Right atrium auricular region (tissue), 2 donors: ENCODE data around the gene B3GALT4. TPM values are rescaled to one million over a fixed set of nuclear protein-coding genes. Genes with fewer than 3 reads are reported as not detected.

ENCODE experiments used
- DNase-seq: peaks from one replicate; pipeline ENCODE4 v3.0.0-alpha.2; 2019; ENCODE audit warnings: low spot score
- H3K27ac ChIP-seq, 2 donors: fragments of 200-600 bp; sonication (generic); 1 replicate in 1 of 2; 2 replicates in 1 of 2; pipeline ENCODE4 v1.5.1; 2016 to 2019
- H3K27me3 ChIP-seq, 2 donors: fragments of 200-600 bp; sonication (generic); one replicate each; pipeline versions ENCODE4 v1.5.1 to v1.6.0; 2017 to 2019
- H3K36me3 ChIP-seq: fragments of 200-600 bp; sonication (generic); one replicate; pipeline ENCODE4 v1.5.1; 2016
- H3K4me1 ChIP-seq, 2 donors: fragments of 200-600 bp; sonication (generic); one replicate each; pipeline versions ENCODE4 v1.5.1 to v1.6.0; 2017 to 2019
- H3K4me3 ChIP-seq, 2 donors: fragments of 200-600 bp; sonication (generic); 1 replicate in 1 of 2; 2 replicates in 1 of 2; pipeline ENCODE4 v1.5.1; 2017 to 2019; ENCODE audit warnings: mild to moderate bottlenecking in 1 of 2, moderate library complexity in 1 of 2
- H3K9me3 ChIP-seq, 2 donors: fragments of 200-600 bp; sonication (generic); one replicate each; pipeline ENCODE4 v1.5.1; 2019
- total RNA-seq, 2 donors: library from RNA; depleted of rRNA; stranded (reverse); fragments of >200 nt; gene quantifications; one replicate each; pipeline ENCODE4 v1.1.0, GENCODE V29; 2016
- TF ChIP-seq, protein P1 (sequence below), 2 donors: fragments of 200-600 bp; sonication (generic); IDR thresholded peaks; one replicate each; pipeline ENCODE4 v1.5.1; 2019; ENCODE audit warnings: antibody characterized with exemption in 2 of 2

B3GALT4 gene
- total RNA-seq, 2 donors from 2014 or later: 9.4 to 12.1 TPM

DNA sequence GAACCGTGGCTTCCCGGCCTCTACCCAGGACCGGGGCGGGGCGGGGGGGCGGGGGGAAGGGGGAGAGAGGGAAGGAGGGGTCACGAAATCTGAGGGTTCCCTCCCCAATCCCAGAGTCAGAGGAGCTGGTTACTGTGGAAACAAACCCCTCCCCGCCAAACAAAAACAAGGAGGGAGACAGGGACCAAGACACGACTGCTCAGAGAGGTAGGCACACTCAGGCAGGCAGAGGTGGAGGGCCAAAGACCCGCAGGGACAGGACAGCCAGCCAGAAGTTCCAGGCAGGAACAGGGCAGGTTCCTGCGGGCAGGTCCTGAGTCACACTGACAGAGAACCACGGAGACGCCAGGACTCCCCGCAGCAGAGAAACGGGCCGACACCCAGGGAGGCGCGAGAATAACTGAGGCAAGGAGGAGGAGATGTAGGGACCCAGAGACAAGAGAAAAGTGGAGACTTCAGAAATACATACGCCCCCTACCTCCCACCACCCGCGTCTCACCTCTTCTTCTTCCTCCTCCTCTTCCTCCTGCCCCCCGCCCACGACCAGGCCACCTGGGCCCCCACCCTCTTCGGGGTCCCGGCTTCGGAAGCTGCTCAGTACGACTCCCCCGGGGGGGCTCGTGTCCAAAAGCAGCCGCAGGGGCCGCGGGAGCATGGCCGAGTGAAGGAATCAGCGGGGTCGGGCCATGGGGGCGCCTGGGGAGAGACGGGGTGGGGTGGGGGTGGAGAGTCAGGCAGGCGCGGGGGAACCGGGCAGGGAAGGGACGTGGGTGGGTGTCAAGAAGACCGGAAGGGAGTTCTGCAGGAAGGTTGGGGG lies 21.2 kb downstream of the B3GALT4 start:
- Histone ChIP-seq H3K27ac (peak overlapping the region; percentile 94 to 98), H3K9me3 (no peaks in the 10 kb centered on the region), H3K36me3 (peaks cover 14% of the 10 kb centered on the region), H3K27me3 (no peaks in the 10 kb centered on the region), H3K4me3 (peak overlapping the region; percentile 69 to 78), H3K4me1 (peaks cover 0 to 30% of the 10 kb centered on the region in 2 donors)
- DNase-seq: peak; percentile 81
- TF ChIP-seq, protein P1, sequence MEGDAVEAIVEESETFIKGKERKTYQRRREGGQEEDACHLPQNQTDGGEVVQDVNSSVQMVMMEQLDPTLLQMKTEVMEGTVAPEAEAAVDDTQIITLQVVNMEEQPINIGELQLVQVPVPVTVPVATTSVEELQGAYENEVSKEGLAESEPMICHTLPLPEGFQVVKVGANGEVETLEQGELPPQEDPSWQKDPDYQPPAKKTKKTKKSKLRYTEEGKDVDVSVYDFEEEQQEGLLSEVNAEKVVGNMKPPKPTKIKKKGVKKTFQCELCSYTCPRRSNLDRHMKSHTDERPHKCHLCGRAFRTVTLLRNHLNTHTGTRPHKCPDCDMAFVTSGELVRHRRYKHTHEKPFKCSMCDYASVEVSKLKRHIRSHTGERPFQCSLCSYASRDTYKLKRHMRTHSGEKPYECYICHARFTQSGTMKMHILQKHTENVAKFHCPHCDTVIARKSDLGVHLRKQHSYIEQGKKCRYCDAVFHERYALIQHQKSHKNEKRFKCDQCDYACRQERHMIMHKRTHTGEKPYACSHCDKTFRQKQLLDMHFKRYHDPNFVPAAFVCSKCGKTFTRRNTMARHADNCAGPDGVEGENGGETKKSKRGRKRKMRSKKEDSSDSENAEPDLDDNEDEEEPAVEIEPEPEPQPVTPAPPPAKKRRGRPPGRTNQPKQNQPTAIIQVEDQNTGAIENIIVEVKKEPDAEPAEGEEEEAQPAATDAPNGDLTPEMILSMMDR (IDR thresholded peaks at IDR 0.05): no peak

DNA sequence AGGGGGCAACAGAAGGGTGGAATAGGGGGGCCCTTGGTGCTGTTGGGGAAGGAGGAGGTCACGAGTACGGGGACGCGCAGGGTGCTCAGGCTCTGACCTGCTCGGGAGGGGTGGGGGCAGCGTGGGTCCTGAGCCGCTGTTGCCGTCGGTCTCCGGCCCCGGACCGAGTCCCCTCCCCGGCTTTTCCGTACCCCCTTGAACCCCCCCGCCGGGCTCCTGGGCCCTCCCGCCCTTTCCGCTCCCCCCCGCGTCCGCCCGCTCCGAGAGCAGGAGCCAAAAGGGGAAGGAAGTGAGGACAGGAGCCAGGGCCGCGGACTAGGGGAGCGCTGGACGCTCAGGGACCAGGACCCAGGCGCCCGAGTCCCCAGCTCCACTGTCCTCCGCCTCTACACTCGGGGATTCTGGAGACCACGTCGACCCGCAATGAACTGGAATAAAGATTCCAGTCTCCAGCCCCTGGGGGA lies 21.9 kb downstream of the B3GALT4 start, which contains the start of gene RGL2:
RGL2 (minus strand) TSS at position 170 of the 464 bp plus-strand sequence. CDS start 332 bp downstream, outside the sequence.
- Histone ChIP-seq H3K9me3 (no peaks in the 10 kb centered on the region), H3K4me3 (peak within 1 kb of the TSS; percentile 69 to 78), H3K36me3 (peaks cover 17% of the 10 kb centered on the region), H3K27me3 (no peaks in the 10 kb centered on the region), H3K4me1 (peaks cover 0 to 30% of the 10 kb centered on the region in 2 donors), H3K27ac (peak within 1 kb of the TSS; percentile 94 to 98)
- TF ChIP-seq, protein P1 (IDR thresholded peaks at IDR 0.05): no peak
- DNase-seq: peak; percentile 79

DNA sequence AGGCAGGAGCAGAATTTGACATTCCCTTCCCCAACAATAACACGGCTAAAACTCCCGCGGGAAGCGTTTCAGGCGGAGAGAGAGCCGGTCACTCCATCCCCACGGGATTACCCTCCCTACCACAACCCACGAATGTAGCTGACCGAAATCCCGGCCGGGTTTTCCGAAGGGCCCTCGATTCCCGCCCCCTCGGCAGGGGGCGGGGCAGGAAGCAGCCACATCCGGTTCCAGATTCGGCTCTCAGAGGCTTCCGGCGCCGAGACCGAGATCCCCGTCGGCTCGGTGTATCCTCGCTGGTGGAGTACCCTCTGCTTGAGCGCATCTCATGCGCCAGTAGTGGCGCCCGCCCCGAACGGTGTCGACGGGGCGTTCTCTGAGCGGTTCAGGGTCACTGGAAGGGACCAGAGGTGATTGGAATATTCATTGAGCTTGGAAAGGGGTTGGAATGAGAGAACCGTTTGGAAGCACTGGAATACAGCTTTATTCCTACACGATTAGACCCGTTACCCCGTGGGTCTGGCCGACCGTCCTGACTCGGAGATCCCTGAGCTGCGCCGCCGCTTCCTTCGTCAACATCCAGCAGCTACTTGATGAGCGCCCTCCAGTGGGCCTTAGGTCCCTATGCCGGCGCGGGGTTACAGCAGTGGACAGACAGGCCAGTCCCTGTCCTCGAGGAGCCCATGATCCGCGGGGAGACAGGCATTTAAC lies 22.5 kb downstream of the B3GALT4 start:
- Histone ChIP-seq H3K9me3 (no peaks in the 10 kb centered on the region), H3K4me1 (peaks cover 0 to 30% of the 10 kb centered on the region in 2 donors), H3K27me3 (no peaks in the 10 kb centered on the region), H3K4me3 (peak overlapping the region; percentile 69 to 78), H3K36me3 (peaks cover 23% of the 10 kb centered on the region), H3K27ac (peak overlapping the region; percentile 94 to 98)
- TF ChIP-seq, protein P1 (IDR thresholded peaks at IDR 0.05): peak; percentile 68 to 83
- DNase-seq: peak; percentile 92

DNA sequence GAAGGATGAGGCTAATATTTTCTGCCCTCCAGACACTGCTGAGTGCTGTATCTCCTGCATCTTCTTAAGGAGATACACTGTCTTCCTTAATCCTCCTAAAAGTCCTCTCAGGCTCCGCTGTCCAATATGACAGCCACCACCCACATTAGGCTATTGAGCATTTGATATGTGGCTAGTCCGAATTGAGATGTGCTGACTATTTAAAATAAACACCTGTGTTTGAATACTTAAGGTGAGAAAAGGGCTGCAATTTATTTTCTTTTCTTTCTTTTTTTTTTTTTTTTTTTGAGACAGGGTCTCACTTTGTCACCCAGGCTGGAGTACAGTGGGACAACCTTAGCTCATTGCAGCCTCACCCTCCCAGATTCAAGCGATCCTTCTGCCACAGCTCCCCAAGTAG lies 25.0 kb downstream of the B3GALT4 start:
- H3K36me3 ChIP-seq: peaks cover 23% of the 10 kb centered on the region
- peaks cover 0 to 27% of the 10 kb centered on the region in 2 donors for H3K4me1 ChIP-seq
- H3K27me3 ChIP-seq: no peaks in the 10 kb centered on the region
- TF ChIP-seq, protein P1 (IDR thresholded peaks at IDR 0.05): no peak
- H3K9me3 ChIP-seq: no peaks in the 10 kb centered on the region
- H3K27ac ChIP-seq: no peak overlapping the region
- no peak for DNase-seq
- no peak overlapping the region for H3K4me3 ChIP-seq

DNA sequence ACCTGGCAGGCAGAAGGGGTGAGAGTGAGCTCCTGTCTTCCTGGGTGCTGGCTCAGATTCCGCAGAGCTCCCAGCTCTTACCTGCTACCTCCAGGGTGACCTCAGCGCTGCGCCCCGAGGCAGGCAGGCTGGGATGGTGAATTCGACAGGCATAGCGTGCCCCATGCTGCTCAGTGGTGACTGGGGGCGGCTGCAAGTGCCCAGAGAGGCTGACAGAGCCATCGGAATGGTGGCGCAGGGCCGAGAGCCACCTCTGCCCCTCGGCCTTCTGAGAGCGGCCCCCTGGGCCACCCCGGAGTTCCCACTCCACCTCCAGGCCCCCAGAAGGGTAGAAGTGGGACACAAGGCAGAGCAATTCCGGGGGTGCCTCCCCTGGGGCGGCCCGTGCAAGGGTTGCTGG lies 27.3 kb downstream of the B3GALT4 start:
- Histone ChIP-seq H3K27me3 (no peaks in the 10 kb centered on the region), H3K4me3 (no peak overlapping the region), H3K9me3 (no peaks in the 10 kb centered on the region), H3K4me1 (peaks cover 0 to 15% of the 10 kb centered on the region in 2 donors), H3K27ac (no peak overlapping the region), H3K36me3 (peaks cover 23% of the 10 kb centered on the region)
- no peak for DNase-seq
- TF ChIP-seq, protein P1 (IDR thresholded peaks at IDR 0.05): no peak
